Kidney glomerular epithelial cell (primary cell): ENCODE results near the gene RAP1GAP2.
A peak's percentile ranks its signal among the peaks of the same experiment; 100 is the strongest.

ENCODE experiments used
- DNase-seq: peaks from one replicate; lab custom pipeline; 2025; lab: John Stamatoyannopoulos, UW

Gene RAP1GAP2

GRCh38 chr17:2911755-2912111, 115.5 kb downstream of the RAP1GAP2 start:
- DNase-seq: no peak

- no peak for DNase-seq
Observed at GRCh38 chr17:2912754-2913153, 116.5 kb downstream of the RAP1GAP2 start.

GRCh38 chr17:2916461-2916860, 120.2 kb downstream of the RAP1GAP2 start:
- DNase-seq: no peak

GRCh38 chr17:2921443-2921842, 125.2 kb downstream of the RAP1GAP2 start:
- no peak for DNase-seq

- no peak for DNase-seq
Observed at GRCh38 chr17:2924211-2924610, 128.0 kb downstream of the RAP1GAP2 start.

- no peak for DNase-seq
Observed at GRCh38 chr17:2925011-2925410, 128.8 kb downstream of the RAP1GAP2 start.

- peak; percentile 26 for DNase-seq
Observed at GRCh38 chr17:2926019-2926650, 129.9 kb downstream of the RAP1GAP2 start.

- DNase-seq: no peak
Observed at GRCh38 chr17:2928294-2928890, 132.2 kb downstream of the RAP1GAP2 start.

GRCh38 chr17:2929881-2930533, 133.8 kb downstream of the RAP1GAP2 start:
- peak; percentile 16 for DNase-seq

GRCh38 chr17:2931876-2932275, 135.6 kb downstream of the RAP1GAP2 start:
- no peak for DNase-seq

- DNase-seq: no peak
Observed at GRCh38 chr17:2932946-2933345, 136.7 kb downstream of the RAP1GAP2 start.

GRCh38 chr17:2933606-2934005, 137.4 kb downstream of the RAP1GAP2 start:
- DNase-seq: no peak

- no peak for DNase-seq
Observed at GRCh38 chr17:2935632-2936031, 139.4 kb downstream of the RAP1GAP2 start.

GRCh38 chr17:2936351-2936750, 140.1 kb downstream of the RAP1GAP2 start:
- no peak for DNase-seq

GRCh38 chr17:2936771-2937321, 140.6 kb downstream of the RAP1GAP2 start:
- no peak for DNase-seq

- no peak for DNase-seq
Observed at GRCh38 chr17:2937331-2938003, 141.2 kb downstream of the RAP1GAP2 start.

GRCh38 chr17:2939714-2940351, 143.6 kb downstream of the RAP1GAP2 start:
- no peak for DNase-seq

- no peak for DNase-seq
Observed at GRCh38 chr17:2940352-2940751, 144.1 kb downstream of the RAP1GAP2 start.

GRCh38 chr17:2943981-2944380, 147.7 kb downstream of the RAP1GAP2 start:
- DNase-seq: no peak

GRCh38 chr17:2945299-2945698, 149.1 kb downstream of the RAP1GAP2 start:
- DNase-seq: no peak

GRCh38 chr17:2946144-2946543, 149.9 kb downstream of the RAP1GAP2 start:
- no peak for DNase-seq

GRCh38 chr17:2947588-2947950, 151.3 kb downstream of the RAP1GAP2 start:
- no peak for DNase-seq
